Measurements from ENCODE around the gene TNFRSF1B. TPM values are rescaled to one million over a fixed set of nuclear protein-coding genes. Genes with fewer than 3 reads are reported as not detected.

Gene TNFRSF1B
- total and polyA plus RNA-seq, 4 donors, result 15.4 to 246 (median 65.5) TPM

DNA sequence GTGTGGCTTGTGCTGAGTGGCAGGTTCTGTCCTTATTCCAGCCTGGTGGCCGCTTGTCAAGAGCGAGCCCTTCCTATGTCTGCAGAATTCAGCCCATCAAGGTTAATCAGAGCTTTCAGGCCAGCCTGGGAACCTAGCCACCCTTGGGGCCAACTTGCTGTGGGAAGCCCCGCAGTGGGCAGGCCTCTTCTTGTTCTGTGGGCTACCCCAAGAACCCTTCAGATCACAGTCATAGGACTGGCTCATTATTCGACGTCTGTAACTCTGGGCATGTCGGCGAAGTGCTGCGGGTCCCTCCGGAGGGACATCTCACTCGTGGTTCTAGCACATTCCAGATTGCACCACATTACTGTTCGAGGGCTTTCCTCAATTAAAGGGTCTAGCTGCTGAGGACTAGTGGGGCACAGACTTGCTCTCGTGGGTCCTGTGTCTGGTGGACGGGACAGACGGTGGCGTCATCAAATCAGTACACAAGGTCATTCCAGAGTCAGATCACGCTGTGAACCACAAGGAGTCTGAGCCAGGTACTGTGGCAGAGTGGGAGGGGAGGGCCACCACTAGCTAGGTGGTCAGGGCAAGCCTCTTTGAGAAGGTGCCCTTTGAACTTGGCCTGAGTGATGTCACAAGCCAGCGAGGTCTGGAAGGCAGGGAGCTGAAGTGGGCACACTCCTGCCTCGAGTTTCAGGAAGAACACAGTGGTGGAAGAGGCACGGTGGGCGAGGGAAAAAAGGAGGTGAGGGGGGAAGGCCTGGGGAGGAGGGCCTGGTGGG, 20.3 kb upstream of the TNFRSF1B start:
- Histone ChIP-seq H3K4me1 (ENCODE audit: control insufficient read depth in 5 of 5, insufficient read depth in 5 of 5, low read length in 5 of 5) (peaks cover 0 to 30% (median 4%) of the 10 kb centered on the region in 5 donors), H3K27ac (ENCODE audit: low read depth in 1 of 2, low read length in 1 of 2) (peak overlapping the region; percentile 14 to 66), H3K27me3 (ENCODE audit: control insufficient read depth in 3 of 3, insufficient read depth in 3 of 3, low read length in 2 of 3) (no peaks in the 10 kb centered on the region), H3K36me3 (ENCODE audit: control insufficient read depth in 4 of 4, insufficient read depth in 4 of 4, low read length in 4 of 4) (no peaks in the 10 kb centered on the region), H3K4me3 (no peak overlapping the region), H3K9ac (ENCODE audit: insufficient read depth in 1 of 2, low read length in 2 of 2) (no peak overlapping the region), H3K9me3 (ENCODE audit: control insufficient read depth in 4 of 4, insufficient read depth in 3 of 4, low read length in 3 of 4) (peaks cover 0 to 4% (median 2%) of the 10 kb centered on the region in 4 donors)
- 71 to 74% methylated on average over 20 of the region's 20 CpGs for WGBS, 2 donors
- DNase-seq, result no peak
- TF ChIP-seq CTCF (IDR thresholded peaks at IDR 0.05; ENCODE audit: control extremely low read depth, extremely low read depth), result no peak
- no peak for ATAC-seq (ENCODE audit: insufficient read depth, low FRiP score)

GRCh38 chr1:12147201-12147701, 19.5 kb upstream of the TNFRSF1B start:
- 60 to 65% methylated on average over 8 of the region's 8 CpGs for WGBS, 2 donors
- Histone ChIP-seq H3K9me3 (ENCODE audit: control insufficient read depth in 4 of 4, insufficient read depth in 3 of 4, low read length in 3 of 4) (peaks cover 0 to 4% (median 2%) of the 10 kb centered on the region in 4 donors), H3K27me3 (ENCODE audit: control insufficient read depth in 3 of 3, insufficient read depth in 3 of 3, low read length in 2 of 3) (no peaks in the 10 kb centered on the region), H3K4me1 (ENCODE audit: control insufficient read depth in 5 of 5, insufficient read depth in 5 of 5, low read length in 5 of 5) (peaks cover 0 to 31% (median 4%) of the 10 kb centered on the region in 5 donors), H3K9ac (ENCODE audit: insufficient read depth in 1 of 2, low read length in 2 of 2) (no peak overlapping the region), H3K36me3 (ENCODE audit: control insufficient read depth in 4 of 4, insufficient read depth in 4 of 4, low read length in 4 of 4) (no peaks in the 10 kb centered on the region), H3K4me3 (no peak overlapping the region), H3K27ac (ENCODE audit: low read depth in 1 of 2, low read length in 1 of 2) (peak overlapping the region; percentile 38 to 76)
- no peak for ATAC-seq (ENCODE audit: insufficient read depth, low FRiP score)
- no peak for TF ChIP-seq CTCF (IDR thresholded peaks at IDR 0.05; ENCODE audit: control extremely low read depth, extremely low read depth)
- no peak for DNase-seq

DNA sequence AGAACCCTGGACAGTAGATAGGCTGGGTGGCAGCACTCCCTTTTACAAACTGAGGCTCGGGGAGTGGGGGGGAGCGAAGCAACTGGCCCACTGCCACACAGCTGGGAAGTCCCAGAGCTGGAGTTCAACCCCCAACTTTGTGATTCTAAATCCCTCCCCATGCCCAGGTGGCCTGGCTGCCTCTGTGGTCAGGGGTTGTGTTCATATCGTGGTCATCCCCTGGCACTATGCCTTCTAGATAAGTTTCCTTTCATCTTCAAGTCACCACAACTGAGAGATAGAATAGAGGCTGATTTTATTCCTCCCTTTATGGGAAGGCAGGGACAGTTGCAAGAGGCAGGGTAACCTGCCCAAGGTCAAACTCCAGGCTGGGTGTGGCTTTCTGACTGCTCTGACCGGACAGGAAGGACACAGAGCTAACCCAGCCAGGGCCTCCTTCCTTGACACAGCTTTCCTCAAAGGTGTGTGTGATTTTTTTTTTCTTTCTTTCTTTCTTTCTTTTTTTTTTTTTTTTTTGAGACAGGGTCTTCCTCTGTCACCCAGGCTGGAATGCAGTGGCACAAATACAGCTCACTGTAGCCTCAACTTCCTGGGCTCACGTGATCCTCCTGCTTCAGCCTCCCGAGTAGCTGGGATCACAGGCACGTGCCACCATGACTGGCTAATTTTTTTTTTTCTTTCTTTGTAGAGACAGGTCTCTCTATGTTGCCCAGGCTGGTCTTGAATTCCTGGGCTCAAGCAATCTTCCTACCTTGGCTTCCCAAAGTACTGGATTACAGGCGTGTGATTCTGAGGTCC, 18.4 kb upstream of the TNFRSF1B start:
- ATAC-seq (ENCODE audit: insufficient read depth, low FRiP score), result no peak
- peaks cover 0 to 24% (median 4%) of the 10 kb centered on the region in 5 donors for H3K4me1 ChIP-seq (ENCODE audit: control insufficient read depth in 5 of 5, insufficient read depth in 5 of 5, low read length in 5 of 5)
- H3K9me3 ChIP-seq (ENCODE audit: control insufficient read depth in 4 of 4, insufficient read depth in 3 of 4, low read length in 3 of 4), result peaks cover 0 to 4% (median 2%) of the 10 kb centered on the region in 4 donors
- H3K36me3 ChIP-seq (ENCODE audit: control insufficient read depth in 4 of 4, insufficient read depth in 4 of 4, low read length in 4 of 4), result no peaks in the 10 kb centered on the region
- H3K4me3 ChIP-seq, result no peak overlapping the region
- TF ChIP-seq CTCF (IDR thresholded peaks at IDR 0.05; ENCODE audit: control extremely low read depth, extremely low read depth), result no peak
- 51 to 63% methylated on average over 8 of the region's 8 CpGs for WGBS, 2 donors
- no peaks in the 10 kb centered on the region for H3K27me3 ChIP-seq (ENCODE audit: control insufficient read depth in 3 of 3, insufficient read depth in 3 of 3, low read length in 2 of 3)
- H3K9ac ChIP-seq (ENCODE audit: insufficient read depth in 1 of 2, low read length in 2 of 2), result no peak overlapping the region
- peak overlapping the region; percentile 38 to 49 for H3K27ac ChIP-seq (ENCODE audit: low read depth in 1 of 2, low read length in 1 of 2)
- no peak for DNase-seq
